GM18505 (cell line): ENCODE results near the gene MAGED1.

ENCODE experiments used
- ATAC-seq: cut with Tn5 transposase; IDR thresholded peaks from one replicate; pipeline ENCODE4 v1.9.1; 2021; ENCODE audit not compliant: unreplicated experiment
- POLR2A ChIP-seq: IDR thresholded peaks from 4 replicates; pipeline ENCODE4 v1.6.1; 2011; ENCODE audit warnings: borderline replicate concordance; ENCODE audit not compliant: insufficient read depth, insufficient read length; ENCODE audit errors: extremely low read depth

MAGED1 gene

DNA sequence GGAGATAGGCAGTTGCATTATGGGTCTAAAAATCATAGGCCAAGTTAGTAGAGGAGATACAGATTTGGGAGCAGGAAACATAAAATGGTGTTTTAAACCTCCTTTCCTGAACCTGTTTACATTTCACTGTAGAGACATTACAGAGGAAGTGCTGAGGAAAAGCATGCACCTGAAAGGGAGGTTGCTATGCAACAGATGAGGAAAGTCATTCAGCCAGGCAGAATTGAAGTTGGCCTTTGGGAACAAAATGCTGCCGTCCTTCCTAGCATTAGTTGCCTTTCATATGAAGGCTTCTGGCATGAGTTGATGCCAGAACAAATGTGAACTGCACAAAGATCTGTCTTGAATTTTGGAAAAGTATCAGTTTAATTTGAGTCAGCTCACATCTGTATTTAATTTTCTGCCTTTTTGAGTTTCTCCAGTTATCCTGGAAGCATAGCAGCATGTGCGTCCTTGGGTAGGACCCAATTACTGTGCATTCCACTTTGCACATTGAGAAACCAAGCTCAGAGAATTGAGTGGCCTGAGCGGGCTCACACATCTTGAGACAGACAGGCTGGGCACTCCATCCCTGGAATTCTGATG, 38.2 kb downstream of the MAGED1 start:
- no peak for ATAC-seq
- TF ChIP-seq POLR2A, result no peak
